Anterior cingulate cortex (tissue), 58 donors: ENCODE data around the gene ORMDL1.

ENCODE experiments used
- DNase-seq, 58 donors: peaks; one replicate each; lab custom pipeline; 2025; lab: John Stamatoyannopoulos, UW

ORMDL1 gene

GRCh38 chr2:189783927-189784867 lies at the start of gene ORMDL1, which contains the start of gene PMS1:
Gene ORMDL1, minus strand, starts transcription at chr2:189784339. Its CDS starts 1,744 bp downstream, at chr2:189782595.
Gene PMS1, plus strand, starts transcription at chr2:189784450. Its CDS starts 7,360 bp downstream, at chr2:189791810.
- peak; percentile 64 to 98 (median 95) for DNase-seq

- no peak for DNase-seq
Measured at GRCh38 chr2:189830510-189830909, 46.4 kb upstream of the ORMDL1 start.

- no peak for DNase-seq
Measured at GRCh38 chr2:189829102-189829833, 45.1 kb upstream of the ORMDL1 start.

- DNase-seq: no peak
Measured at GRCh38 chr2:189826039-189826438, 41.9 kb upstream of the ORMDL1 start.

GRCh38 chr2:189824694-189825396 lies 40.7 kb upstream of the ORMDL1 start:
- no peak for DNase-seq

GRCh38 chr2:189821953-189822748 lies 38.0 kb upstream of the ORMDL1 start:
- DNase-seq: no peak

GRCh38 chr2:189819297-189819704 lies 35.2 kb upstream of the ORMDL1 start:
- no peak for DNase-seq

GRCh38 chr2:189818249-189819038 lies 34.3 kb upstream of the ORMDL1 start:
- no peak for DNase-seq

- DNase-seq: no peak
Measured at GRCh38 chr2:189803431-189803830, 19.3 kb upstream of the ORMDL1 start.

- no peak for DNase-seq
Measured at GRCh38 chr2:189802396-189802912, 18.3 kb upstream of the ORMDL1 start.

GRCh38 chr2:189799531-189799930 lies 15.4 kb upstream of the ORMDL1 start:
- DNase-seq: peak in 1 of 58 donors; percentile 1

- DNase-seq: no peak
Measured at GRCh38 chr2:189799030-189799331, 14.8 kb upstream of the ORMDL1 start.

- DNase-seq: peak in 4 of 58 donors; percentile 3 to 51 (median 26)
Measured at GRCh38 chr2:189798312-189799029, 14.3 kb upstream of the ORMDL1 start.

GRCh38 chr2:189797902-189798301 lies 13.8 kb upstream of the ORMDL1 start:
- DNase-seq: peak in 6 of 58 donors; percentile 1 to 30 (median 8)

GRCh38 chr2:189794310-189794709 lies 10.2 kb upstream of the ORMDL1 start:
- DNase-seq: no peak

- no peak for DNase-seq
Measured at GRCh38 chr2:189791338-189792042, 7.4 kb upstream of the ORMDL1 start.

GRCh38 chr2:189783451-189783926 lies 650 bp downstream of the ORMDL1 start:
- DNase-seq: peak in 1 of 58 donors; percentile 21
